Measurements from ENCODE around the gene SNX5.

The SNX5 gene

DNA sequence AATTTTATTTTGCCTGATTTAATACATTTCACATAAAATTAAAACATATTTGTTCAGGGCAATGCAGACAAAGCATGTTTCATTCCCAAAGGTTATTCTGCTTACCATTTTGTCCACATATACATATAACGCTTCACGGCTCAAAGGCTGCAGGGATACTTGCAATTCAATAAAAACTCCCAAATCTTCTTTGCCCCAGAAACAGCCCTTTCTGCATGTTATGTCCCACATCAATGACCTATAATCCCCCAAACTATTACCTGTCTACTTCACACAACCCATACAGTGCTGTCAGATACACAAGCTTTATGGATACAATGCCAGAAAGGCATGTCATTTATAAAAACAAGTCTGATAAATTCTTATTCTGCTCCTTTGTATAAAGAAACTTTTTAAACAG lies 20.2 kb downstream of the SNX5 start:
- no peak overlapping the region for H3K27ac ChIP-seq
- TF ChIP-seq, protein P1, sequence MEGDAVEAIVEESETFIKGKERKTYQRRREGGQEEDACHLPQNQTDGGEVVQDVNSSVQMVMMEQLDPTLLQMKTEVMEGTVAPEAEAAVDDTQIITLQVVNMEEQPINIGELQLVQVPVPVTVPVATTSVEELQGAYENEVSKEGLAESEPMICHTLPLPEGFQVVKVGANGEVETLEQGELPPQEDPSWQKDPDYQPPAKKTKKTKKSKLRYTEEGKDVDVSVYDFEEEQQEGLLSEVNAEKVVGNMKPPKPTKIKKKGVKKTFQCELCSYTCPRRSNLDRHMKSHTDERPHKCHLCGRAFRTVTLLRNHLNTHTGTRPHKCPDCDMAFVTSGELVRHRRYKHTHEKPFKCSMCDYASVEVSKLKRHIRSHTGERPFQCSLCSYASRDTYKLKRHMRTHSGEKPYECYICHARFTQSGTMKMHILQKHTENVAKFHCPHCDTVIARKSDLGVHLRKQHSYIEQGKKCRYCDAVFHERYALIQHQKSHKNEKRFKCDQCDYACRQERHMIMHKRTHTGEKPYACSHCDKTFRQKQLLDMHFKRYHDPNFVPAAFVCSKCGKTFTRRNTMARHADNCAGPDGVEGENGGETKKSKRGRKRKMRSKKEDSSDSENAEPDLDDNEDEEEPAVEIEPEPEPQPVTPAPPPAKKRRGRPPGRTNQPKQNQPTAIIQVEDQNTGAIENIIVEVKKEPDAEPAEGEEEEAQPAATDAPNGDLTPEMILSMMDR (conservative IDR thresholded peaks at IDR 0.05): no peak

DNA sequence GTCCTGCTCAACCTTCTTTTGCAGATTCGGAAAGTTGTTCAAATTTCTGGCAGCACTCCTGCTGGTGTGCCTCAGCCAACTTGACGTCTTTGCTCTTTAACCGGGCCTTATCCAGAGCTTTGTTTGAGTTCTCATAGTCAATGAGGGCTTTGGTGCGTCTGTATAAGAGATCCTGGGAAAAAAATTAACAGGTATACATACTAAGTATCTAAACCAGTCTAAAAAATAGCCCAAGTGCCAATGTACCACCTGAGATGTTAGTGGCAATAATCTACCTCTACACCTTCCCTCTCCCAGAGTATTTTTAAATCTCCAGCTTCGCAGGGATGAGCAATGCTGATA lies 21.1 kb downstream of the SNX5 start:
- H3K27ac ChIP-seq: no peak overlapping the region
- TF ChIP-seq, protein P1 (conservative IDR thresholded peaks at IDR 0.05): no peak

DNA sequence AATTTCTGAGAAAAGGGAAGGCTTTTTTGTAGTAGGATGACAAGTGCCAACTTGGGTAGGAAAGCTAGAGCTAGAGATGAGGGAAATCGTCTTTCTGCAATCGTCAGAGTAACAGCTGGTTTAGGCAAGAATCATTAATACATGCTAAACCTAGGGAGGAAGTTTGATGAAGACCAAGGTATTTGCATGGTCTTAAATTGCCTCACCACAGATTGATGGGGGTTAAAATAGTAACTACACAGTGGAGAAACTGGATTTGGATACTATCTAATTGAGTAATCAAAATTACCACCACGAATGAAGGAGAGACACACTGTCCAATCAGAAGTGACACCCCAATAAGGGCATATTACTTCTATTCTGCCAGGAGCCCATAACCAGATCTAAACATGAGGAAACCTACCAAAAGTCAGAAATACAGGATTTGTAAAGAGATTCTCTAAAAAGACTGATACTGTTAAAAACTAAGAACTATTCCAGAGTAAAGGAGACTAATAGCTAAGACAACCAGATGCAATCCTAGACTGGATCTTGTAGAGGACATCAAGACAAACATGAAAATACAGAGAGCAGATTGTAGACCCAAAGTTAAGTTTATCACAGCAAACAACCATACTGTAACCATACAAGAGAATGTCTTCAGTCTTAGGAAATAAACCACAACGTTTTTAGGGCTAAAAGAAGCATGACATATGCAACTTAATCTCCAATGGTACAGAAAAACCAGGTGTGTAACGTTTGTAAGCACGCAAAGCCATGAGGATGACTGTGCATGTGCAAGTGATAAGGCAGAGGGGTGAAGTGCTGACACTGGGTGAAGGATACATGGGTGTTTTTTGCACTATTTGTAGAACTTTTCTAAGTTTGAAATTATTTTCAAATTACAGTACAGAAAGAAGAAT lies 21.8 kb downstream of the SNX5 start:
- TF ChIP-seq, protein P1 (conservative IDR thresholded peaks at IDR 0.05): no peak
- no peak overlapping the region for H3K27ac ChIP-seq

DNA sequence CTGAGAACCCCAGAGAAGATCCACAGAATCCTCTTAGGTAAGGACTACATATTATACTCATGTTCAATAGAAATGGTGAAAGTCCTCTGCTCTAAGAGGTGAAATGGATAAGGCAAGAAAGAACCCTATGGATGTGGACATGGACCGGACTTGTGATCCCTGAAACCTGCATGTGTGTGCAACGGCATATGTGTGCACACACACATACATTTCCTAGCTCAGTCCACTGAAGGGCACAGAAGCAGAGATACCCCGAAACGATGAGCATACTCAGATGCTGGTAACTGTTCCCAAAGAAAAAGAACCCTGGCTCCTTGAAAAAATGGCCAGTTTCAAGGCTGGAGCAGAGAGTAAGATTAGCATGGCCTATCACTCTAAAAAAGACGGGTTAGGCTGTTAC lies 22.6 kb downstream of the SNX5 start:
- H3K27ac ChIP-seq: no peak overlapping the region
- TF ChIP-seq, protein P1 (conservative IDR thresholded peaks at IDR 0.05): no peak

DNA sequence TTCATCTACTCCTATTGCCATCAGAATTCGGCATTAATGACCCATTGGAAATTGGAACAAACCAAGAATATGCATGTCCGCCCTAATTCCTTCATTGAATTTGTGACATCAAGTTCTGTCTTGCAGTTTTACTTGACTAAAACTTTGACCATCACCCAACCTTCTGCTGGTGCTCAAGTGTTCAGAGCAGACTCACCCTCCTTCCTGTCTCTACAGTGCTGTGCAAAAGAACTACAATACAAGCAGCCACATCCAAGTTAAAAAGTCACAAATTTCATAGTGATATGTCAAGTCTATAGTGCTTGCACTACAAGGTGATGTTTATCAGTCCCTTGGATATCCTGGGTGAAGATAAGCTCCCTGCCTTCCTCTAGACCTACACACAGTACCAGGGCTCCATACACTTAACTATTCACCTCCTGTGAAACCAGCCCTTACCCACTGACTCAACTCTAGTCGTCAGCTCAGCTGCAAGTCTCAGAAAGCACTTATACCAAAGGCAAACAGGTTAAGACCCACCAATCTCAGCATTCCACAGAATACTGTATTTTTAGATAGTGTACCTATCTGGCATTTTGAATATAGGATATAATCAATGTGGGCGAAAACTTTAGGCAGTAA lies 23.6 kb downstream of the SNX5 start:
- TF ChIP-seq, protein P1 (conservative IDR thresholded peaks at IDR 0.05): no peak
- peak overlapping the region; percentile 19; the same call in 1 of the 2 replicates for H3K27ac ChIP-seq

DNA sequence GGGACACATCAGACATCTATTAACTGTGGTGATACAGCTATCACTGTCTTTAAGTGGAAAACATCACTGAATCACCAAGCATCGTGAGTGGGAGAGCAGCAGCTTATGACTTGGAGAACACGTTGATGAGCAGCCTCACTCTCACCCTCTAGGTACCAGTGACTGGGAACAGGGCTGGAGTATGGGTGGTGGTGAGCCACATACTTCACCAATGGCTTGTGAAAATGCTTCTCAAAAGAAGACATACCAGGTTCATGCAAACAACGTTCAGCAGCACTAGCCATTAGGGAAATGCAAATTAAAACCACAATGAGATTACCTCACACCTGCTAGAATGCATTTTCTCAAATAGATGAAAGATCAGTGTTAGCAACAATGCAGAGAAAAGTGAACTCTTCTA lies 25.3 kb downstream of the SNX5 start:
- TF ChIP-seq, protein P1 (conservative IDR thresholded peaks at IDR 0.05): no peak
- no peak overlapping the region; the same call in 1 of the 2 replicates for H3K27ac ChIP-seq

DNA sequence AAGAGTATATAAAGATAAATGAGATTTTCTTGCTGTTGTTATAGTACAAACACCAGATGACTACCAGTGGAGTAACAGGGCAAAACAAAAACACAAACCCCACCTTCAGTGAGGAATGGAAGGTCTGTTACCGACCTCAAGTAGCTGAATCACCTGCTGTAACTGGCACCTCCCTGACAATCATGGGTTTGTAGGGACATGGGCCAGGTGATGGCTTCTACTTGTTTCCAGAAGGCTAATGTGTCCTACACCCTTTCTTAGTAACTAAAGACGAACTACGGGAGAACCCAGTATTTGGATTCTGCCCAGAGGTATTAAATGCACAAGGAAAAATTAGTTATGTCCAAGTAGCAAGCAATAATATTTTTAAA lies 26.8 kb downstream of the SNX5 start:
- H3K27ac ChIP-seq: no peak overlapping the region
- TF ChIP-seq, protein P1 (conservative IDR thresholded peaks at IDR 0.05): no peak
